Measurements from ENCODE around the gene YLPM1. TPM values are rescaled to one million over a fixed set of nuclear protein-coding genes. Genes with fewer than 3 reads are reported as not detected.

Gene YLPM1, protein sequence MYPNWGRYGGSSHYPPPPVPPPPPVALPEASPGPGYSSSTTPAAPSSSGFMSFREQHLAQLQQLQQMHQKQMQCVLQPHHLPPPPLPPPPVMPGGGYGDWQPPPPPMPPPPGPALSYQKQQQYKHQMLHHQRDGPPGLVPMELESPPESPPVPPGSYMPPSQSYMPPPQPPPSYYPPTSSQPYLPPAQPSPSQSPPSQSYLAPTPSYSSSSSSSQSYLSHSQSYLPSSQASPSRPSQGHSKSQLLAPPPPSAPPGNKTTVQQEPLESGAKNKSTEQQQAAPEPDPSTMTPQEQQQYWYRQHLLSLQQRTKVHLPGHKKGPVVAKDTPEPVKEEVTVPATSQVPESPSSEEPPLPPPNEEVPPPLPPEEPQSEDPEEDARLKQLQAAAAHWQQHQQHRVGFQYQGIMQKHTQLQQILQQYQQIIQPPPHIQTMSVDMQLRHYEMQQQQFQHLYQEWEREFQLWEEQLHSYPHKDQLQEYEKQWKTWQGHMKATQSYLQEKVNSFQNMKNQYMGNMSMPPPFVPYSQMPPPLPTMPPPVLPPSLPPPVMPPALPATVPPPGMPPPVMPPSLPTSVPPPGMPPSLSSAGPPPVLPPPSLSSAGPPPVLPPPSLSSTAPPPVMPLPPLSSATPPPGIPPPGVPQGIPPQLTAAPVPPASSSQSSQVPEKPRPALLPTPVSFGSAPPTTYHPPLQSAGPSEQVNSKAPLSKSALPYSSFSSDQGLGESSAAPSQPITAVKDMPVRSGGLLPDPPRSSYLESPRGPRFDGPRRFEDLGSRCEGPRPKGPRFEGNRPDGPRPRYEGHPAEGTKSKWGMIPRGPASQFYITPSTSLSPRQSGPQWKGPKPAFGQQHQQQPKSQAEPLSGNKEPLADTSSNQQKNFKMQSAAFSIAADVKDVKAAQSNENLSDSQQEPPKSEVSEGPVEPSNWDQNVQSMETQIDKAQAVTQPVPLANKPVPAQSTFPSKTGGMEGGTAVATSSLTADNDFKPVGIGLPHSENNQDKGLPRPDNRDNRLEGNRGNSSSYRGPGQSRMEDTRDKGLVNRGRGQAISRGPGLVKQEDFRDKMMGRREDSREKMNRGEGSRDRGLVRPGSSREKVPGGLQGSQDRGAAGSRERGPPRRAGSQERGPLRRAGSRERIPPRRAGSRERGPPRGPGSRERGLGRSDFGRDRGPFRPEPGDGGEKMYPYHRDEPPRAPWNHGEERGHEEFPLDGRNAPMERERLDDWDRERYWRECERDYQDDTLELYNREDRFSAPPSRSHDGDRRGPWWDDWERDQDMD (N-terminal part only)
- total RNA-seq (2021) = 91.2 and 94.3 TPM in 2 replicates
- percentile 91 among the genes with signal in this experiment for Bru-seq, nascent RNA
- percentile 91 among the genes with signal in this experiment for BruChase-seq, experiment 1, labeled RNA remaining after a 2-hour chase
- BruChase-seq, experiment 2, labeled RNA remaining after a 6-hour chase = percentile 93 among the genes with signal in this experiment
- long read RNA-seq, full-length matches to known transcripts = 5 of 41 reads
- long read RNA-seq, partial matches to known transcripts = 29 of 41 reads
- long read RNA-seq, other reads (novel, unspliced or antisense) = 7 of 41 reads

DNA sequence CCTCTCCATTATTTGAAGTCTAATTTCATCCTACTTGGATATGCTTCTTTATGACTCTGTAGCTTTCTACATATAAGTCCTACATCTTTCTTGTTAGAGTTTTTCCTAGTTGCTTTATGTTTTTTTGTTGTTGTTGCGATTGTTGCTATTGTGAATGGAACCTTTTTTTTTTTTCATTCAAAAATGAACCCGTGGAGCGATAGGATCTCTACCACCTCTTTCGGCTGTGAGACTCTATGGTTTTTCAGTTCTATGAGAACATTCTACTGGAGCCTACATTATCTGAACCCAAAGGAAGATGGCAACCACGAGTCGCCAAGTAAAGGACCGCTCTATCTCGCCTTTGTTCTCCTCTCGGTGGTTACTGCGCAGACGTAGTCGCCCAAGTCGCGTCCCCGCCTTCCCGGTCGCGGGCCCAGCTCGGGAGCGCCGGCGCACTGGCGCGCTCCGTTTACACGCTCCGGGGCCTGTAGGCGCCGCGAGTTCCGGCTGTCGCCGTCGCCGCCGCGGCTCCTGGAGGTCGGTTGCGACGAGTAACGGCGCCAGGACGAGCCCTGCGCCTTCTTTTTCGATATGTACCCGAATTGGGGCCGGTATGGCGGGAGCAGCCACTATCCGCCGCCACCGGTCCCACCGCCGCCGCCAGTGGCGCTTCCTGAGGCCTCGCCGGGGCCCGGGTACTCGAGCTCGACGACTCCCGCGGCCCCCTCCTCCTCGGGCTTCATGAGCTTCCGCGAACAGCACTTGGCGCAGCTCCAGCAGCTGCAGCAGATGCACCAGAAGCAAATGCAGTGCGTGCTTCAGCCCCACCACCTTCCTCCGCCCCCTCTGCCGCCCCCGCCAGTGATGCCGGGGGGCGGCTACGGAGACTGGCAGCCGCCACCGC, at the start of gene YLPM1:
Gene YLPM1 (plus strand): TSS at position 400 of the 886 bp plus-strand sequence. CDS start 174 bp downstream, at position 574.
- Histone ChIP-seq H3K27ac (ENCODE audit: low read depth, low read length, poor library complexity, severe bottlenecking) (peak within 1 kb of the TSS; percentile 95), H3K36me3 (ENCODE audit: insufficient read depth, low read length, poor library complexity, severe bottlenecking) (peaks cover 3% of the 10 kb centered on the region), H3K4me3 (ENCODE audit: low read depth, low read length, poor library complexity, severe bottlenecking) (peak within 1 kb of the TSS; percentile 94), H3K27me3 (replicated peaks; ENCODE audit: insufficient read depth, low read depth, low read length, poor library complexity) (no peaks in the 10 kb centered on the region), H3K9me3 (ENCODE audit: low read depth, low read length, poor library complexity, severe bottlenecking) (no peaks in the 10 kb centered on the region), H3K4me1 (ENCODE audit: insufficient read depth, low read length, poor library complexity, severe bottlenecking) (no peaks in the 10 kb centered on the region)
- TF ChIP-seq, protein P1, sequence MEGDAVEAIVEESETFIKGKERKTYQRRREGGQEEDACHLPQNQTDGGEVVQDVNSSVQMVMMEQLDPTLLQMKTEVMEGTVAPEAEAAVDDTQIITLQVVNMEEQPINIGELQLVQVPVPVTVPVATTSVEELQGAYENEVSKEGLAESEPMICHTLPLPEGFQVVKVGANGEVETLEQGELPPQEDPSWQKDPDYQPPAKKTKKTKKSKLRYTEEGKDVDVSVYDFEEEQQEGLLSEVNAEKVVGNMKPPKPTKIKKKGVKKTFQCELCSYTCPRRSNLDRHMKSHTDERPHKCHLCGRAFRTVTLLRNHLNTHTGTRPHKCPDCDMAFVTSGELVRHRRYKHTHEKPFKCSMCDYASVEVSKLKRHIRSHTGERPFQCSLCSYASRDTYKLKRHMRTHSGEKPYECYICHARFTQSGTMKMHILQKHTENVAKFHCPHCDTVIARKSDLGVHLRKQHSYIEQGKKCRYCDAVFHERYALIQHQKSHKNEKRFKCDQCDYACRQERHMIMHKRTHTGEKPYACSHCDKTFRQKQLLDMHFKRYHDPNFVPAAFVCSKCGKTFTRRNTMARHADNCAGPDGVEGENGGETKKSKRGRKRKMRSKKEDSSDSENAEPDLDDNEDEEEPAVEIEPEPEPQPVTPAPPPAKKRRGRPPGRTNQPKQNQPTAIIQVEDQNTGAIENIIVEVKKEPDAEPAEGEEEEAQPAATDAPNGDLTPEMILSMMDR (conservative IDR thresholded peaks at IDR 0.05; ENCODE audit: low read depth, low read length) = peak; percentile 65
- no peak for TF ChIP-seq EZH2 (IDR thresholded peaks at IDR 0.05; ENCODE audit: borderline replicate concordance, low read depth, low read length, poor library complexity, severe bottlenecking)
- no TSS peak for BruUV-seq (replicated peaks)
- intact Hi-C loops (cut with micrococcal nuclease; ENCODE audit: unreplicated experiment) = no loop called here
- DNase-seq (ENCODE audit: low spot score) = peak; percentile 98
- CTCF ChIA-PET = interaction anchor here (0.6 kb wide), 1 partner anchor 64 kb away, joined by 4 read pairs; no protein-coding TSS in a partner anchor
- POLR2A ChIA-PET (ENCODE audit: low non-redundant PET) = interaction anchor here (0.6 kb wide), 1 partner anchor 11 kb away, joined by 5 read pairs; no protein-coding TSS in a partner anchor

DNA sequence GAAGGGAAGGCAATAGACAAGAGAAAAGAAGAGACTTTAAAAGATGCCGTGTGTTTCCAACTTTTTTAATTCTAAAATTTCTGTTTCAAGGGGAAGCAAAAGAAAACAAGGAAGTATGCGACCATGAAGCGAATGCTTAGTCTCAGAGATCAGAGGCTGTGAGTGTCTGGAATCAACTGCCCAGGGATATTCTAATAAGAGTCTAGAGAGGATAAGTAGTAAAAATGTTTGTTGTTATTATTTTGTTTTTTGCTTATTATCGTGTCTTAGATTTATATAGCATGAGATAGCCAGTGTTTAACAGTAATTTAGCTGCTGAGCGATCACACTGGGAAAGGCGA, 49.8 kb upstream of the YLPM1 start:
- Histone ChIP-seq H3K4me1 (ENCODE audit: insufficient read depth, low read length, poor library complexity, severe bottlenecking) (peaks cover 12% of the 10 kb centered on the region), H3K9me3 (ENCODE audit: low read depth, low read length, poor library complexity, severe bottlenecking) (no peaks in the 10 kb centered on the region), H3K4me3 (ENCODE audit: low read depth, low read length, poor library complexity, severe bottlenecking) (peak overlapping the region; percentile 65), H3K27me3 (replicated peaks; ENCODE audit: insufficient read depth, low read depth, low read length, poor library complexity) (no peaks in the 10 kb centered on the region), H3K36me3 (ENCODE audit: insufficient read depth, low read length, poor library complexity, severe bottlenecking) (peaks cover 24% of the 10 kb centered on the region), H3K27ac (ENCODE audit: low read depth, low read length, poor library complexity, severe bottlenecking) (peak overlapping the region; percentile 42)
- intact Hi-C loops (cut with micrococcal nuclease; ENCODE audit: unreplicated experiment) = no loop called here
- ChIA-PET POLR2A (ENCODE audit: low non-redundant PET) (no interaction called here), CTCF (interaction anchor here (0.6 kb wide), 1 partner anchor 601 kb away, joined by 3 read pairs; no protein-coding TSS in a partner anchor)
- TF ChIP-seq, protein P1 (conservative IDR thresholded peaks at IDR 0.05; ENCODE audit: low read depth, low read length) = no peak
- TF ChIP-seq EZH2 (IDR thresholded peaks at IDR 0.05; ENCODE audit: borderline replicate concordance, low read depth, low read length, poor library complexity, severe bottlenecking) = no peak
- no peak for DNase-seq (ENCODE audit: low spot score)
- BruUV-seq (replicated peaks) = no TSS peak

Data from A673 (cell line).